Osteoblast (primary cell): ENCODE data around the gene GAS2. TPM values are rescaled to one million over a fixed set of nuclear protein-coding genes. Genes with fewer than 3 reads are reported as not detected.

Source experiments
- DNase-seq: peaks from one replicate; pipeline ENCODE4 v3.0.0; 2011; ENCODE audit warnings: low spot score, mixed read lengths; ENCODE audit not compliant: insufficient read length; ENCODE audit errors: missing footprints
- H2AFZ ChIP-seq: 2 replicates; pipeline ENCODE4 v1.6.0; 2011; ENCODE audit warnings: mild to moderate bottlenecking, low read length
- H3K27ac ChIP-seq: 2 replicates; pipeline ENCODE4 v1.5.1; 2011; ENCODE audit warnings: mild to moderate bottlenecking, low read depth, low read length, moderate library complexity
- H3K27me3 ChIP-seq: 2 replicates; pipeline ENCODE4 v1.6.0; 2012; ENCODE audit warnings: mild to moderate bottlenecking, control low read depth, inconsistent platforms, low read length, moderate library complexity; ENCODE audit not compliant: insufficient read depth
- H3K36me3 ChIP-seq: 2 replicates; pipeline ENCODE4 v1.5.1; 2011; ENCODE audit warnings: mild to moderate bottlenecking, low read length, control low read depth, moderate library complexity; ENCODE audit not compliant: insufficient read depth
- H3K4me1 ChIP-seq: 2 replicates; pipeline ENCODE4 v1.5.1; 2011; ENCODE audit warnings: mild to moderate bottlenecking, low read length, control low read depth, moderate library complexity; ENCODE audit not compliant: insufficient read depth
- H3K4me2 ChIP-seq: 2 replicates; pipeline ENCODE4 v1.6.0; 2011; ENCODE audit warnings: mild to moderate bottlenecking, low read length; ENCODE audit not compliant: insufficient read depth
- H3K4me3 ChIP-seq: fragments of 200-600 bp; sonication (generic); 3 replicates; pipeline ENCODE4 v1.5.1; 2012; ENCODE audit warnings: mild to moderate bottlenecking, low read length, inconsistent platforms; ENCODE audit not compliant: insufficient read depth
- H3K79me2 ChIP-seq: 2 replicates; pipeline ENCODE4 v1.6.0; 2012; ENCODE audit warnings: mild to moderate bottlenecking, low read length, control low read depth, inconsistent platforms; ENCODE audit not compliant: insufficient read depth
- H3K9me3 ChIP-seq: 2 replicates; pipeline ENCODE4 v1.5.1; 2011; ENCODE audit warnings: low read depth, low read length, control low read depth
- H4K20me1 ChIP-seq: 2 replicates; pipeline ENCODE4 v1.6.0; 2012; ENCODE audit warnings: mild to moderate bottlenecking, low read length, control low read depth; ENCODE audit not compliant: insufficient read depth
- total RNA-seq: library from RNA; depleted of rRNA; stranded (reverse); fragments of >200 nt; gene quantifications from 2 replicates; pipeline ENCODE4 v1.2.3, GENCODE V29; 2012
- TF ChIP-seq, protein P1 (sequence below): IDR thresholded peaks from 2 replicates; pipeline ENCODE4 v1.5.1; 2011; ENCODE audit warnings: mild to moderate bottlenecking, low read depth, low read length, moderate library complexity; ENCODE audit errors: extremely low read depth

Gene GAS2
- total RNA-seq, 1 donor: 0.36 TPM

- no peak overlapping the region for H3K27ac ChIP-seq
- H2AFZ ChIP-seq: no peak overlapping the region
- H3K36me3 ChIP-seq: no peaks in the 10 kb centered on the region
- no peak overlapping the region for H3K4me3 ChIP-seq
- H3K4me2 ChIP-seq: no peak overlapping the region
- no peaks in the 10 kb centered on the region for H3K79me2 ChIP-seq
- DNase-seq: no peak
- H3K4me1 ChIP-seq: no peaks in the 10 kb centered on the region
- TF ChIP-seq, protein P1, sequence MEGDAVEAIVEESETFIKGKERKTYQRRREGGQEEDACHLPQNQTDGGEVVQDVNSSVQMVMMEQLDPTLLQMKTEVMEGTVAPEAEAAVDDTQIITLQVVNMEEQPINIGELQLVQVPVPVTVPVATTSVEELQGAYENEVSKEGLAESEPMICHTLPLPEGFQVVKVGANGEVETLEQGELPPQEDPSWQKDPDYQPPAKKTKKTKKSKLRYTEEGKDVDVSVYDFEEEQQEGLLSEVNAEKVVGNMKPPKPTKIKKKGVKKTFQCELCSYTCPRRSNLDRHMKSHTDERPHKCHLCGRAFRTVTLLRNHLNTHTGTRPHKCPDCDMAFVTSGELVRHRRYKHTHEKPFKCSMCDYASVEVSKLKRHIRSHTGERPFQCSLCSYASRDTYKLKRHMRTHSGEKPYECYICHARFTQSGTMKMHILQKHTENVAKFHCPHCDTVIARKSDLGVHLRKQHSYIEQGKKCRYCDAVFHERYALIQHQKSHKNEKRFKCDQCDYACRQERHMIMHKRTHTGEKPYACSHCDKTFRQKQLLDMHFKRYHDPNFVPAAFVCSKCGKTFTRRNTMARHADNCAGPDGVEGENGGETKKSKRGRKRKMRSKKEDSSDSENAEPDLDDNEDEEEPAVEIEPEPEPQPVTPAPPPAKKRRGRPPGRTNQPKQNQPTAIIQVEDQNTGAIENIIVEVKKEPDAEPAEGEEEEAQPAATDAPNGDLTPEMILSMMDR: no peak
- no peaks in the 10 kb centered on the region for H3K9me3 ChIP-seq
- H3K27me3 ChIP-seq: no peaks in the 10 kb centered on the region
- no peaks in the 10 kb centered on the region for H4K20me1 ChIP-seq
Measured at GRCh38 chr11:22807855-22808570, 141.6 kb downstream of the GAS2 start.

- no peak for DNase-seq
- H3K9me3 ChIP-seq: no peaks in the 10 kb centered on the region
- TF ChIP-seq, protein P1: no peak
- H3K4me2 ChIP-seq: no peak overlapping the region
- no peak overlapping the region for H3K4me3 ChIP-seq
- no peaks in the 10 kb centered on the region for H3K4me1 ChIP-seq
- H4K20me1 ChIP-seq: no peaks in the 10 kb centered on the region
- no peak overlapping the region for H2AFZ ChIP-seq
- no peaks in the 10 kb centered on the region for H3K79me2 ChIP-seq
- no peak overlapping the region for H3K27ac ChIP-seq
- no peaks in the 10 kb centered on the region for H3K36me3 ChIP-seq
- no peaks in the 10 kb centered on the region for H3K27me3 ChIP-seq
Measured at GRCh38 chr11:22808571-22809197, 142.3 kb downstream of the GAS2 start.

- Histone ChIP-seq H3K27ac (no peak overlapping the region), H3K79me2 (no peaks in the 10 kb centered on the region), H3K36me3 (no peaks in the 10 kb centered on the region), H3K4me2 (no peak overlapping the region), H2AFZ (no peak overlapping the region), H3K27me3 (no peaks in the 10 kb centered on the region), H3K4me1 (no peaks in the 10 kb centered on the region), H3K4me3 (no peak overlapping the region), H3K9me3 (no peaks in the 10 kb centered on the region), H4K20me1 (no peaks in the 10 kb centered on the region)
- DNase-seq: no peak
- TF ChIP-seq, protein P1: no peak
Measured at GRCh38 chr11:22809893-22810292, 143.5 kb downstream of the GAS2 start.

- DNase-seq: no peak
- TF ChIP-seq, protein P1: no peak
- H3K27ac ChIP-seq: no peak overlapping the region
- H3K4me3 ChIP-seq: no peak overlapping the region
- H3K36me3 ChIP-seq: no peaks in the 10 kb centered on the region
- no peaks in the 10 kb centered on the region for H3K9me3 ChIP-seq
- H3K27me3 ChIP-seq: no peaks in the 10 kb centered on the region
- no peaks in the 10 kb centered on the region for H3K4me1 ChIP-seq
- no peak overlapping the region for H3K4me2 ChIP-seq
- H4K20me1 ChIP-seq: no peaks in the 10 kb centered on the region
- no peaks in the 10 kb centered on the region for H3K79me2 ChIP-seq
- H2AFZ ChIP-seq: no peak overlapping the region
Measured at GRCh38 chr11:22822203-22822602, 155.8 kb downstream of the GAS2 start.
